Measurements from ENCODE around the gene PFKP.

The PFKP gene

DNA sequence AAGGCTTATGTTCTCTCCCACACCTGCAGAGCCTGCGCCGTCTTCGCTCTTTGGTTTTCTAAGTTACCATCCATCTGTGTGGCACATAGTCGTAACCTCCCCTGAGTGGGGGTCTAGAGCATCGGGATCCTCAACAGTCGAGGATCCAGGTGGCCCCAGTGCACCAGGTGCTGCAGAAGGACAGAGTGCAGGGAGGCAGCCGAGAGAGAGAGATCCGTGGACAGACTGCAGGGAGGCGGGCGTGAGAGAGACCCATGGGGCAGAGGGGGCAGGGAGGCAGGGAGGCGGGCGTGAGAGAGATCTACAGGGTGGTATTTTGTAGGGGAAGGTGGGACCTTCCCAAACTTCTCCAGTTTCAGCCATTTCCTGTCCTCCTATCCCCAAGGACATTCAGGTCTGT lies 42.3 kb downstream of the PFKP start:
- H3K36me3 ChIP-seq (ENCODE audit: control insufficient read depth in 2 of 2, insufficient read depth in 1 of 2, low read length in 2 of 2): peaks cover 19 to 85% of the 10 kb centered on the region in 2 experiments
- H3K27ac ChIP-seq (ENCODE audit: extremely low read depth, low read depth, low read length): no peak overlapping the region

DNA sequence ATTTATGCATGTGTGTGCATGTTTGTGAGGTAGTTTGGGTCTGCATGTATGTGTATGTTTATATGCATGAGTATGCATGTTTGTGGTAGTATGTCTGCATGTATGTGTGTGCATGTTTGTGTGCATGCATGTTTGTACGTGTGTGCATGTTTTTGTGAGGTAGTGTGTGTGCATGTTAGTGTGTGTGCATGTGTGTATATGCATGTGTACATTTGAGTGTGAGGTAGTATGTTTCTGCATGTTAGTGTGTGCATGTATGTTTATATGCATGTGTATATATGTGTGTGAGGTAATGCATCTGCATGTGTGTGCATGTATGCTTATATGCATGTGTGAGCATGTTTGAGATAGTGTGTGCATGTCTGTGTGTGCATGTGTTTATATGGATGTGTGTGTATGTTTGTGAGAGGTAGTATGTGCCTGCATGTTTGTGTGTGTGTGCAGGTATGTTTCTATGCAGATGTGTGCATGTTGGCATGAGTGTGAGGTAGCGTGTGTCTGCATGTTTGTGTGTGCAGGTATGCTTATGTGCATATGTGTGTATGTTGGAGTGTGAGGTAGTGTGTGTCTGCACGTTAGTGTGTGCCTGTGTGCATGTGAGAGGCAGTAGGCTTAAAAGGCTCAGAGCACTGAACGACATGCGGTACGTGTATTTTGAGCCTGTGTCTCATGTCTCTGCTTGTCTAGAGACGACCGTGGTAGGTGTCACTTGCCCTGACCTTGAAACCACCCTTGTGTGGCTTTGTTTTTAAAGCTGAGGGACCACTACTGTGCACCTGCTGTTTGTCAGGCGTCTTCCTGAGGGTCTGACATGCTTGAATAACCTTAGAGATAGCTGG lies 43.7 kb downstream of the PFKP start:
- ChIA-PET CTCF (no interaction called here), POLR2A (interaction anchor here (1.0 kb wide), 1 partner anchor 10 kb away, joined by 5 read pairs; no protein-coding TSS in a partner anchor)
- no peaks in the 10 kb centered on the region for H3K4me1 ChIP-seq (ENCODE audit: control insufficient read depth, insufficient read depth, low read length)
- peaks cover 19 to 84% of the 10 kb centered on the region in 2 experiments for H3K36me3 ChIP-seq (ENCODE audit: control insufficient read depth in 2 of 2, insufficient read depth in 1 of 2, low read length in 2 of 2)
- H3K27ac ChIP-seq (ENCODE audit: extremely low read depth, low read depth, low read length): no peak overlapping the region
- no peak overlapping the region for H3K4me3 ChIP-seq (ENCODE audit: low read depth, low read length)
- TF ChIP-seq ZBTB20 (tag by site-specific recombination; IDR thresholded peaks at IDR 0.05) (no peak), ZBTB1 (tag by site-specific recombination; IDR thresholded peaks at IDR 0.05) (no peak)
- TF ChIP-seq, protein P1, sequence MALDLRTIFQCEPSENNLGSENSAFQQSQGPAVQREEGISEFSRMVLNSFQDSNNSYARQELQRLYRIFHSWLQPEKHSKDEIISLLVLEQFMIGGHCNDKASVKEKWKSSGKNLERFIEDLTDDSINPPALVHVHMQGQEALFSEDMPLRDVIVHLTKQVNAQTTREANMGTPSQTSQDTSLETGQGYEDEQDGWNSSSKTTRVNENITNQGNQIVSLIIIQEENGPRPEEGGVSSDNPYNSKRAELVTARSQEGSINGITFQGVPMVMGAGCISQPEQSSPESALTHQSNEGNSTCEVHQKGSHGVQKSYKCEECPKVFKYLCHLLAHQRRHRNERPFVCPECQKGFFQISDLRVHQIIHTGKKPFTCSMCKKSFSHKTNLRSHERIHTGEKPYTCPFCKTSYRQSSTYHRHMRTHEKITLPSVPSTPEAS (tag by site-specific recombination; IDR thresholded peaks at IDR 0.05): peak; percentile 88
- no peaks in the 10 kb centered on the region for H3K9me3 ChIP-seq (ENCODE audit: control insufficient read depth, insufficient read depth, low read depth, low read length)

More for the DNA sequence above, 42.3 kb downstream of the PFKP start:
- ChIA-PET CTCF (no interaction called here), POLR2A (interaction anchor here (1.0 to 1.7 kb wide), 2 partner anchors 8 to 14 kb away, joined by 5 read pairs; no protein-coding TSS in a partner anchor)
- Histone ChIP-seq H3K4me1 (ENCODE audit: control insufficient read depth, insufficient read depth, low read length) (no peaks in the 10 kb centered on the region), H3K4me3 (ENCODE audit: low read depth, low read length) (no peak overlapping the region), H3K9me3 (ENCODE audit: control insufficient read depth, insufficient read depth, low read depth, low read length) (no peaks in the 10 kb centered on the region)
- TF ChIP-seq, protein P2, sequence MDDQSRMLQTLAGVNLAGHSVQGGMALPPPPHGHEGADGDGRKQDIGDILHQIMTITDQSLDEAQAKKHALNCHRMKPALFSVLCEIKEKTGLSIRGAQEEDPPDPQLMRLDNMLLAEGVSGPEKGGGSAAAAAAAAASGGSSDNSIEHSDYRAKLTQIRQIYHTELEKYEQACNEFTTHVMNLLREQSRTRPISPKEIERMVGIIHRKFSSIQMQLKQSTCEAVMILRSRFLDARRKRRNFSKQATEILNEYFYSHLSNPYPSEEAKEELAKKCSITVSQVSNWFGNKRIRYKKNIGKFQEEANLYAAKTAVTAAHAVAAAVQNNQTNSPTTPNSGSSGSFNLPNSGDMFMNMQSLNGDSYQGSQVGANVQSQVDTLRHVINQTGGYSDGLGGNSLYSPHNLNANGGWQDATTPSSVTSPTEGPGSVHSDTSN (CRISPR knock-in tag; IDR thresholded peaks at IDR 0.05): no peak
- TF ChIP-seq ZEB2 (tag by site-specific recombination; IDR thresholded peaks at IDR 0.05) (no peak), ZNF274 (IDR thresholded peaks at IDR 0.05; ENCODE audit: low read length) (no peak), ZNF274 (tag by site-specific recombination; IDR thresholded peaks at IDR 0.05; ENCODE audit: borderline replicate concordance) (no peak), ZNF776 (tag by site-specific recombination; IDR thresholded peaks at IDR 0.05; ENCODE audit: borderline replicate concordance) (no peak), ZNF629 (tag by site-specific recombination; IDR thresholded peaks at IDR 0.05) (no peak), ZFP3 (tag by site-specific recombination; IDR thresholded peaks at IDR 0.05; ENCODE audit: low read depth) (no peak), ZNF211 (tag by site-specific recombination; IDR thresholded peaks at IDR 0.05; ENCODE audit: low read depth) (no peak)
- TF ChIP-seq, protein P3, sequence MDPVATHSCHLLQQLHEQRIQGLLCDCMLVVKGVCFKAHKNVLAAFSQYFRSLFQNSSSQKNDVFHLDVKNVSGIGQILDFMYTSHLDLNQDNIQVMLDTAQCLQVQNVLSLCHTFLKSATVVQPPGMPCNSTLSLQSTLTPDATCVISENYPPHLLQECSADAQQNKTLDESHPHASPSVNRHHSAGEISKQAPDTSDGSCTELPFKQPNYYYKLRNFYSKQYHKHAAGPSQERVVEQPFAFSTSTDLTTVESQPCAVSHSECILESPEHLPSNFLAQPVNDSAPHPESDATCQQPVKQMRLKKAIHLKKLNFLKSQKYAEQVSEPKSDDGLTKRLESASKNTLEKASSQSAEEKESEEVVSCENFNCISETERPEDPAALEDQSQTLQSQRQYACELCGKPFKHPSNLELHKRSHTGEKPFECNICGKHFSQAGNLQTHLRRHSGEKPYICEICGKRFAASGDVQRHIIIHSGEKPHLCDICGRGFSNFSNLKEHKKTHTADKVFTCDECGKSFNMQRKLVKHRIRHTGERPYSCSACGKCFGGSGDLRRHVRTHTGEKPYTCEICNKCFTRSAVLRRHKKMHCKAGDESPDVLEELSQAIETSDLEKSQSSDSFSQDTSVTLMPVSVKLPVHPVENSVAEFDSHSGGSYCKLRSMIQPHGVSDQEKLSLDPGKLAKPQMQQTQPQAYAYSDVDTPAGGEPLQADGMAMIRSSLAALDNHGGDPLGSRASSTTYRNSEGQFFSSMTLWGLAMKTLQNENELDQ (tag by site-specific recombination; IDR thresholded peaks at IDR 0.05; ENCODE audit: low read depth): no peak
- TF ChIP-seq, protein P4, sequence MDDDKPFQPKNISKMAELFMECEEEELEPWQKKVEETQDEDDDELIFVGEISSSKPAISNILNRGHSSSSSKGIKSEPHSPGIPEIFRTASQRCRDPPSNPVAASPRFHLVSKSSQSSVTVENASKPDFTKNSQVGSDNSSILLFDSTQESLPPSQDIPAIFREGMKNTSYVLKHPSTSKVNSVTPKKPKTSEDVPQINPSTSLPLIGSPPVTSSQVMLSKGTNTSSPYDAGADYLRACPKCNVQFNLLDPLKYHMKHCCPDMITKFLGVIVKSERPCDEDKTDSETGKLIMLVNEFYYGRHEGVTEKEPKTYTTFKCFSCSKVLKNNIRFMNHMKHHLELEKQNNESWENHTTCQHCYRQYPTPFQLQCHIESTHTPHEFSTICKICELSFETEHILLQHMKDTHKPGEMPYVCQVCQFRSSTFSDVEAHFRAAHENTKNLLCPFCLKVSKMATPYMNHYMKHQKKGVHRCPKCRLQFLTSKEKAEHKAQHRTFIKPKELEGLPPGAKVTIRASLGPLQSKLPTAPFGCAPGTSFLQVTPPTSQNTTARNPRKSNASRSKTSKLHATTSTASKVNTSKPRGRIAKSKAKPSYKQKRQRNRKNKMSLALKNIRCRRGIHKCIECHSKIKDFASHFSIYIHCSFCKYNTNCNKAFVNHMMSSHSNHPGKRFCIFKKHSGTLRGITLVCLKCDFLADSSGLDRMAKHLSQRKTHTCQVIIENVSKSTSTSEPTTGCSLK (tag by site-specific recombination; IDR thresholded peaks at IDR 0.05): no peak
- TF ChIP-seq, protein P5, sequence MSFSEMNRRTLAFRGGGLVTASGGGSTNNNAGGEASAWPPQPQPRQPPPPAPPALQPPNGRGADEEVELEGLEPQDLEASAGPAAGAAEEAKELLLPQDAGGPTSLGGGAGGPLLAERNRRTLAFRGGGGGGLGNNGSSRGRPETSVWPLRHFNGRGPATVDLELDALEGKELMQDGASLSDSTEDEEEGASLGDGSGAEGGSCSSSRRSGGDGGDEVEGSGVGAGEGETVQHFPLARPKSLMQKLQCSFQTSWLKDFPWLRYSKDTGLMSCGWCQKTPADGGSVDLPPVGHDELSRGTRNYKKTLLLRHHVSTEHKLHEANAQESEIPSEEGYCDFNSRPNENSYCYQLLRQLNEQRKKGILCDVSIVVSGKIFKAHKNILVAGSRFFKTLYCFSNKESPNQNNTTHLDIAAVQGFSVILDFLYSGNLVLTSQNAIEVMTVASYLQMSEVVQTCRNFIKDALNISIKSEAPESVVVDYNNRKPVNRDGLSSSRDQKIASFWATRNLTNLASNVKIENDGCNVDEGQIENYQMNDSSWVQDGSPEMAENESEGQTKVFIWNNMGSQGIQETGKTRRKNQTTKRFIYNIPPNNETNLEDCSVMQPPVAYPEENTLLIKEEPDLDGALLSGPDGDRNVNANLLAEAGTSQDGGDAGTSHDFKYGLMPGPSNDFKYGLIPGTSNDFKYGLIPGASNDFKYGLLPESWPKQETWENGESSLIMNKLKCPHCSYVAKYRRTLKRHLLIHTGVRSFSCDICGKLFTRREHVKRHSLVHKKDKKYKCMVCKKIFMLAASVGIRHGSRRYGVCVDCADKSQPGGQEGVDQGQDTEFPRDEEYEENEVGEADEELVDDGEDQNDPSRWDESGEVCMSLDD (tag by site-specific recombination; IDR thresholded peaks at IDR 0.05): no peak

Measured in HEK293 (cell line).